ENCODE results near the gene ITGB1BP2. TPM values are rescaled to one million over a fixed set of nuclear protein-coding genes. Genes with fewer than 3 reads are reported as not detected.

The ITGB1BP2 gene
- total and polyA plus RNA-seq, 2 of the 13 experiments (the other 11 are each of a cell fraction or from before 2014, with no cell fraction given): 0.90 to 2.2 TPM

- TF ChIP-seq U2AF2 (IDR thresholded peaks at IDR 0.05; ENCODE audit: low read depth, low read length) (no peak), ATAD3A (CRISPR knock-in tag; IDR thresholded peaks at IDR 0.05) (no peak), ETV6 (CRISPR knock-in tag; conservative IDR thresholded peaks at IDR 0.05) (no peak), LCORL (IDR thresholded peaks at IDR 0.05) (no peak), LCORL (CRISPR knock-in tag; IDR thresholded peaks at IDR 0.05) (no peak), FOXK1 (CRISPR knock-in tag; IDR thresholded peaks at IDR 0.05; ENCODE audit: borderline replicate concordance, low read depth) (no peak), STAT5B (CRISPR knock-in tag; IDR thresholded peaks at IDR 0.05) (no peak), ERF (CRISPR knock-in tag; IDR thresholded peaks at IDR 0.05) (no peak), NPAS2 (CRISPR knock-in tag; IDR thresholded peaks at IDR 0.05; ENCODE audit: borderline replicate concordance) (no peak), ZEB1 (IDR thresholded peaks at IDR 0.05; ENCODE audit: insufficient replicate concordance, low read depth) (no peak), TBX3 (IDR thresholded peaks at IDR 0.05; ENCODE audit: borderline replicate concordance) (no peak), FOXA1 (IDR thresholded peaks at IDR 0.05) (no peak), FOXA1 (CRISPR knock-in tag; IDR thresholded peaks at IDR 0.05) (no peak), ZNF260 (CRISPR knock-in tag; IDR thresholded peaks at IDR 0.05; ENCODE audit: borderline replicate concordance, low read depth) (no peak), CREB1 (IDR thresholded peaks at IDR 0.05) (peak; percentile 51), CREB1 (CRISPR knock-in tag; IDR thresholded peaks at IDR 0.05) (peak; percentile 75), HES4 (CRISPR knock-in tag; IDR thresholded peaks at IDR 0.05; ENCODE audit: borderline replicate concordance) (no peak), ZBTB7B (CRISPR knock-in tag; IDR thresholded peaks at IDR 0.05) (no peak), MAFF (IDR thresholded peaks at IDR 0.05; ENCODE audit: low read depth, low read length) (no peak), HNRNPUL1 (IDR thresholded peaks at IDR 0.05; ENCODE audit: low read depth, low read length) (no peak), SETDB1 (CRISPR knock-in tag; IDR thresholded peaks at IDR 0.05; ENCODE audit: borderline replicate concordance) (no peak), HOMEZ (CRISPR knock-in tag; IDR thresholded peaks at IDR 0.05; ENCODE audit: low read depth) (no peak), ZNF607 (CRISPR knock-in tag; IDR thresholded peaks at IDR 0.05; ENCODE audit: borderline replicate concordance) (no peak), RCOR2 (CRISPR knock-in tag; IDR thresholded peaks at IDR 0.05) (no peak), SRF (IDR thresholded peaks at IDR 0.05; ENCODE audit: low read depth, low read length) (no peak), ZNF451 (CRISPR knock-in tag; IDR thresholded peaks at IDR 0.05) (no peak), POGZ (CRISPR knock-in tag; IDR thresholded peaks at IDR 0.05) (peak; percentile 29; the same call in 1 of the 2 replicates), ZFX (CRISPR knock-in tag; IDR thresholded peaks at IDR 0.05; ENCODE audit: low read depth) (peak; percentile 83), TBX2 (CRISPR knock-in tag; IDR thresholded peaks at IDR 0.05; ENCODE audit: borderline replicate concordance) (no peak)
- TF ChIP-seq, protein P1, sequence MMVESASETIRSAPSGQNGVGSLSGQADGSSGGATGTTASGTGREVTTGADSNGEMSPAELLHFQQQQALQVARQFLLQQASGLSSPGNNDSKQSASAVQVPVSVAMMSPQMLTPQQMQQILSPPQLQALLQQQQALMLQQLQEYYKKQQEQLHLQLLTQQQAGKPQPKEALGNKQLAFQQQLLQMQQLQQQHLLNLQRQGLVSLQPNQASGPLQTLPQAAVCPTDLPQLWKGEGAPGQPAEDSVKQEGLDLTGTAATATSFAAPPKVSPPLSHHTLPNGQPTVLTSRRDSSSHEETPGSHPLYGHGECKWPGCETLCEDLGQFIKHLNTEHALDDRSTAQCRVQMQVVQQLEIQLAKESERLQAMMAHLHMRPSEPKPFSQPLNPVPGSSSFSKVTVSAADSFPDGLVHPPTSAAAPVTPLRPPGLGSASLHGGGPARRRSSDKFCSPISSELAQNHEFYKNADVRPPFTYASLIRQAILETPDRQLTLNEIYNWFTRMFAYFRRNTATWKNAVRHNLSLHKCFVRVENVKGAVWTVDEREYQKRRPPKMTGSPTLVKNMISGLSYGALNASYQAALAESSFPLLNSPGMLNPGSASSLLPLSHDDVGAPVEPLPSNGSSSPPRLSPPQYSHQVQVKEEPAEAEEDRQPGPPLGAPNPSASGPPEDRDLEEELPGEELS (CRISPR knock-in tag; IDR thresholded peaks at IDR 0.05): no peak
- TF ChIP-seq, protein P2, sequence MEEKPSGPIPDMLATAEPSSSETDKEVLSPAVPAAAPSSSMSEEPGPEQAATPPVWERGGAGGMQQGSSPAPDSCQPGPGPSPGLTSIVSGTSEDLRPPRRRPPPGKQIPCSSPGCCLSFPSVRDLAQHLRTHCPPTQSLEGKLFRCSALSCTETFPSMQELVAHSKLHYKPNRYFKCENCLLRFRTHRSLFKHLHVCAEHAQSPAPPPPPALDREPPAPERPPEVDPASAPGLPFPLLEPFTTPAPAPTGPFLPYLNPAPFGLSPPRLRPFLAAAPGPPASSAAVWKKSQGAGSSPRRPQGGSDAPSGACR (CRISPR knock-in tag; IDR thresholded peaks at IDR 0.05): no peak
Measured at GRCh38 chrX:71283403-71284143, 18.0 kb upstream of the ITGB1BP2 start, which contains the start of gene NONO (continued).
